Cardiac septum (tissue), 1 donor: ENCODE data around the gene PTPN13. TPM values are rescaled to one million over a fixed set of nuclear protein-coding genes. Genes with fewer than 3 reads are reported as not detected.

Experiments used
- DNase-seq: peaks from one replicate; pipeline ENCODE4 v3.0.0-alpha.2; 2020; ENCODE audit warnings: low spot score
- intact Hi-C: fragments of 100-400 bp; cut with DNase I; formaldehyde crosslinking; loops from one replicate; pipeline ENCODE4 v1.14.0; 2022
- long read RNA-seq: library from polyadenylated mRNA; unstranded; transcript quantifications from one replicate; pipeline ENCODE4 v2.0.0, GENCODE V29; 2021
- total RNA-seq: library from RNA; stranded (reverse); fragmentation: NEBNext Ultra II Directional; extraction: Animal tissue kit (Norgen Biotek cat#: 25700); gene quantifications from one replicate; pipeline ENCODE4 v1.2.1, GENCODE V29; 2021
- donor health status: DM: no; HTN: no; CAD: no.

The PTPN13 gene
- 3.4 TPM for total RNA-seq
- long read RNA-seq, partial matches to known transcripts = 1 of 1 reads
- long read RNA-seq, other reads (novel, unspliced or antisense) = 0 of 1 reads

GRCh38 chr4:86593688-86594558 is at the start of gene PTPN13:
Gene PTPN13, plus strand, starts transcription at chr4:86594315. Its CDS starts 40,942 bp downstream, at chr4:86635257.
- DNase-seq = peak; percentile 92
- intact Hi-C loops = loop anchor here (5.0 kb wide), 2 partner anchors 52 to 298 kb away; partner anchors contain the start of gene C4orf36

- intact Hi-C loops = no loop called here
- DNase-seq = no peak
Observed at GRCh38 chr4:86547140-86547539, 47.0 kb upstream of the PTPN13 start.

GRCh38 chr4:86549163-86549788 is 44.8 kb upstream of the PTPN13 start:
- intact Hi-C loops = no loop called here
- DNase-seq = no peak

GRCh38 chr4:86551387-86551786 is 42.7 kb upstream of the PTPN13 start:
- no peak for DNase-seq
- intact Hi-C loops = no loop called here

- DNase-seq = no peak
- intact Hi-C loops = no loop called here
Observed at GRCh38 chr4:86554646-86555045, 39.5 kb upstream of the PTPN13 start.

GRCh38 chr4:86556791-86557415 is 37.2 kb upstream of the PTPN13 start:
- intact Hi-C loops = no loop called here

GRCh38 chr4:86557526-86557925 is 36.6 kb upstream of the PTPN13 start:
- intact Hi-C loops = no loop called here
- no peak for DNase-seq

More at GRCh38 chr4:86556791-86557415, 37.2 kb upstream of the PTPN13 start:
- DNase-seq = no peak

- intact Hi-C loops = no loop called here
- no peak for DNase-seq
Observed at GRCh38 chr4:86558258-86558657, 35.9 kb upstream of the PTPN13 start.

- intact Hi-C loops = no loop called here
- DNase-seq = no peak
Observed at GRCh38 chr4:86558797-86559196, 35.3 kb upstream of the PTPN13 start.

- intact Hi-C loops = no loop called here
- no peak for DNase-seq
Observed at GRCh38 chr4:86560447-86560846, 33.7 kb upstream of the PTPN13 start.

- DNase-seq = no peak
- intact Hi-C loops = no loop called here
Observed at GRCh38 chr4:86561256-86561655, 32.9 kb upstream of the PTPN13 start.

GRCh38 chr4:86563416-86563815 is 30.7 kb upstream of the PTPN13 start:
- no peak for DNase-seq
- intact Hi-C loops = no loop called here

GRCh38 chr4:86564795-86565194 is 29.3 kb upstream of the PTPN13 start:
- DNase-seq = no peak
- intact Hi-C loops = no loop called here

- intact Hi-C loops = no loop called here
Observed at GRCh38 chr4:86565651-86566050, 28.5 kb upstream of the PTPN13 start.

GRCh38 chr4:86569103-86569870 is 24.8 kb upstream of the PTPN13 start:
- no peak for DNase-seq
- intact Hi-C loops = no loop called here

More at GRCh38 chr4:86565651-86566050, 28.5 kb upstream of the PTPN13 start:
- DNase-seq = no peak

GRCh38 chr4:86579941-86580340 is 14.2 kb upstream of the PTPN13 start:
- intact Hi-C loops = no loop called here
- no peak for DNase-seq

- intact Hi-C loops = no loop called here
Observed at GRCh38 chr4:86582410-86582809, 11.7 kb upstream of the PTPN13 start.

GRCh38 chr4:86586160-86586572 is 7.9 kb upstream of the PTPN13 start:
- no peak for DNase-seq
- intact Hi-C loops = no loop called here

More at GRCh38 chr4:86582410-86582809, 11.7 kb upstream of the PTPN13 start:
- no peak for DNase-seq

GRCh38 chr4:86586626-86587380 is 7.3 kb upstream of the PTPN13 start:
- intact Hi-C loops = no loop called here

More at GRCh38 chr4:86586626-86587380, 7.3 kb upstream of the PTPN13 start:
- no peak for DNase-seq
